HepG2 (cell line): Measurements from ENCODE around the gene INAFM1. TPM values are rescaled to one million over a fixed set of nuclear protein-coding genes. Genes with fewer than 3 reads are reported as not detected.
A peak's percentile ranks its signal among the peaks of the same experiment; 100 is the strongest.

Source experiments
- ATF2 ChIP-seq: sonication (generic); formaldehyde crosslinking; IDR thresholded peaks from 2 replicates; pipeline ENCODE4 v1.4.0; 2020; ENCODE audit warnings: missing genetic modification reagents
- ATF7 ChIP-seq, 2 experiments: fragments of 450-650 bp in 1 of 2; sonication (generic) in 1 of 2; formaldehyde crosslinking in 1 of 2; IDR thresholded peaks; 2 replicates each; pipeline versions ENCODE4 v1.4.0 to v1.6.1; 2016 to 2020; ENCODE audit warnings: antibody characterized with exemption in 1 of 2, mild to moderate bottlenecking in 1 of 2, missing genetic modification reagents in 1 of 2
- CBX5 ChIP-seq: sonication (generic); formaldehyde crosslinking; IDR thresholded peaks from 2 replicates; pipeline ENCODE4 v1.4.0; 2020; ENCODE audit warnings: missing genetic modification reagents, borderline replicate concordance
- KLF13 ChIP-seq: sonication (generic); formaldehyde crosslinking; IDR thresholded peaks from 2 replicates; pipeline ENCODE4 v1.4.0; 2020; ENCODE audit warnings: mild to moderate bottlenecking, missing genetic modification reagents
- MAX ChIP-seq: IDR thresholded peaks from 2 replicates; pipeline ENCODE4 v1.6.1; 2012; ENCODE audit warnings: inconsistent platforms
- MLXIP ChIP-seq: sonication (generic); formaldehyde crosslinking; IDR thresholded peaks from 2 replicates; pipeline ENCODE4 v1.9.0; 2021; ENCODE audit warnings: missing genetic modification reagents, borderline replicate concordance
- RCOR2 ChIP-seq: IDR thresholded peaks from 2 replicates; pipeline ENCODE4 v1.6.1; 2016; ENCODE audit warnings: missing biosample characterization, missing genetic modification reagents
- SIN3A ChIP-seq: IDR thresholded peaks from 2 replicates; pipeline ENCODE4 v1.6.1; 2011; ENCODE audit warnings: low read depth, mild to moderate bottlenecking, control low read depth, low read length, borderline replicate concordance
- SSRP1 ChIP-seq: IDR thresholded peaks from 2 replicates; pipeline ENCODE4 v1.6.1; 2016; ENCODE audit warnings: control low read depth
- STAG1 ChIP-seq: sonication (generic); formaldehyde crosslinking; IDR thresholded peaks from 2 replicates; pipeline ENCODE4 v1.4.0; 2020; ENCODE audit warnings: missing genetic modification reagents
- TGIF2 ChIP-seq: IDR thresholded peaks from 2 replicates; pipeline ENCODE4 v1.6.1; 2016; ENCODE audit warnings: control low read depth, missing compliant biosample characterization
- ZBTB2 ChIP-seq: sonication (generic); formaldehyde crosslinking; IDR thresholded peaks from 2 replicates; pipeline ENCODE4 v1.8.0; 2022; ENCODE audit warnings: low read depth, missing genetic modification reagents
- ZFX ChIP-seq: sonication (generic); formaldehyde crosslinking; IDR thresholded peaks from 2 replicates; pipeline ENCODE4 v1.4.0; 2020; ENCODE audit warnings: mild to moderate bottlenecking, low read depth, missing genetic modification reagents, moderate library complexity
- ZIK1 ChIP-seq: sonication (generic); formaldehyde crosslinking; IDR thresholded peaks from 2 replicates; pipeline ENCODE4 v1.5.0; 2020; ENCODE audit warnings: mild to moderate bottlenecking, low read depth, missing genetic modification reagents, borderline replicate concordance
- ZNF383 ChIP-seq: sonication (generic); formaldehyde crosslinking; IDR thresholded peaks from 2 replicates; pipeline ENCODE4 v1.4.0; 2020; ENCODE audit warnings: missing genetic modification reagents, mild to moderate bottlenecking, borderline replicate concordance
- ZNF605 ChIP-seq: sonication (generic); formaldehyde crosslinking; IDR thresholded peaks from 2 replicates; pipeline ENCODE4 v1.8.0; 2022; ENCODE audit warnings: mild to moderate bottlenecking, missing genetic modification reagents
- ZNF737 ChIP-seq: sonication (generic); formaldehyde crosslinking; IDR thresholded peaks from 2 replicates; pipeline ENCODE4 v1.5.0; 2020; ENCODE audit warnings: missing genetic modification reagents, mild to moderate bottlenecking, borderline replicate concordance
- ZNF770 ChIP-seq: sonication (generic); formaldehyde crosslinking; IDR thresholded peaks from 2 replicates; pipeline ENCODE4 v1.5.0; 2020; ENCODE audit warnings: mild to moderate bottlenecking, missing genetic modification reagents
- ZNF784 ChIP-seq: sonication (generic); formaldehyde crosslinking; IDR thresholded peaks from 2 replicates; pipeline ENCODE4 v1.5.1; 2020; ENCODE audit warnings: missing genetic modification reagents, mild to moderate bottlenecking, borderline replicate concordance
- polyA plus RNA-seq, 8 experiments: library from polyadenylated mRNA; depleted of rRNA in 3 of 8; stranded (reverse) in 7 of 8; unstranded in 1 of 8; fragments of >200 nt; fragmentation: Illumina TruSeq in 4 of 8; extraction: Trizol in 4 of 8; gene quantifications; 2 replicates each; pipeline versions ENCODE4 v1.2.1 to v1.2.3, GENCODE V29; 2011 to 2016; ENCODE audit warnings: low read depth in 4 of 8, missing spikeins in 1 of 8, mixed read lengths in 1 of 8; ENCODE audit not compliant: insufficient read depth in 1 of 8
- total RNA-seq, 5 experiments: library from RNA; depleted of rRNA; stranded (reverse); fragments of >200 nt; fragmentation: Illumina TruSeq; extraction: Trizol; gene quantifications; 2 replicates each; pipeline ENCODE4 v1.2.3, GENCODE V29; 2016; ENCODE audit warnings: low read depth in 1 of 5

The INAFM1 gene
- total and polyA plus RNA-seq, 2 of the 13 experiments (the other 11 are each of a cell fraction or from before 2014, with no cell fraction given): 0.88 to 1.9 TPM

GRCh38 chr19:47305309-47305751, 30.6 kb downstream of the INAFM1 start (continued):
- TF ChIP-seq ZNF605 (CRISPR knock-in tag) (0 out of 2 replicates have a peak, but pooled peaks have one; percentile 44), SSRP1 (CRISPR knock-in tag) (no peak), ZFX (CRISPR knock-in tag) (no peak), SIN3A (no peak), ZNF784 (CRISPR knock-in tag) (no peak), ZBTB2 (CRISPR knock-in tag) (no peak), MAX (peak; percentile 93), ZIK1 (no peak), KLF13 (CRISPR knock-in tag) (no peak), ZNF383 (no peak), TGIF2 (CRISPR knock-in tag) (no peak), STAG1 (CRISPR knock-in tag) (peak; percentile 47), ATF7 (IDR thresholded peaks at IDR 0.05) (no peak), ATF7 (CRISPR knock-in tag; IDR thresholded peaks at IDR 0.05) (no peak), ZNF737 (no peak), RCOR2 (no peak; the same call in 1 of the 2 replicates), ATF2 (CRISPR knock-in tag) (0 out of 2 replicates have a peak, but pooled peaks have one; percentile 30), MLXIP (CRISPR knock-in tag) (no peak), ZNF770 (peak; percentile 28; the same call in 1 of the 2 replicates), CBX5 (CRISPR knock-in tag) (peak; percentile 56; the same call in 1 of the 2 replicates)
